Mesothelial cell of epicardium (in vitro differentiated cells): ENCODE results near the gene CDK6. TPM values are rescaled to one million over a fixed set of nuclear protein-coding genes. Genes with fewer than 3 reads are reported as not detected.
"Not testable (repeated sequence)": the region's sequence is repeated elsewhere in the genome, so short reads cannot be mapped to it uniquely, and the experiment has no call there.

Experiments used
- DNase-seq, 2 experiments: peaks; one replicate each; pipeline ENCODE4 v3.0.0; 2021; ENCODE audit warnings: low spot score in 2 of 2; ENCODE audit not compliant: unreplicated experiment in 2 of 2
- H3K27ac Mint-ChIP-seq: 2 replicates; pipeline ENCODE4 v1.8.0; 2021; ENCODE audit warnings: mixed read lengths
- H3K27me3 Mint-ChIP-seq: 2 replicates; pipeline ENCODE4 v1.8.0; 2021; ENCODE audit warnings: low read depth, mixed read lengths
- H3K36me3 Mint-ChIP-seq: 2 replicates; pipeline ENCODE4 v1.8.0; 2021; ENCODE audit warnings: mixed read lengths
- H3K4me1 Mint-ChIP-seq: 2 replicates; pipeline ENCODE4 v1.8.0; 2021; ENCODE audit warnings: mixed read lengths
- H3K4me3 Mint-ChIP-seq: 2 replicates; pipeline ENCODE4 v1.8.0; 2021; ENCODE audit warnings: mild to moderate bottlenecking, moderate library complexity, mixed read lengths
- H3K9me3 Mint-ChIP-seq: 2 replicates; pipeline ENCODE4 v1.8.0; 2021; ENCODE audit warnings: mixed read lengths
- total RNA-seq: library from RNA; stranded (reverse); gene quantifications from 3 replicates; pipeline ENCODE4 v1.2.1, GENCODE V29; 2021
- TF ChIP-seq, protein P1 (sequence below): fragments of 200-600 bp; sonication (generic); IDR thresholded peaks from one replicate; pipeline ENCODE4 v1.5.0; 2021; ENCODE audit warnings: antibody characterized with exemption; ENCODE audit not compliant: unreplicated experiment

Gene CDK6
- total RNA-seq, 1 donor from 2014 or later: 138 TPM

DNA sequence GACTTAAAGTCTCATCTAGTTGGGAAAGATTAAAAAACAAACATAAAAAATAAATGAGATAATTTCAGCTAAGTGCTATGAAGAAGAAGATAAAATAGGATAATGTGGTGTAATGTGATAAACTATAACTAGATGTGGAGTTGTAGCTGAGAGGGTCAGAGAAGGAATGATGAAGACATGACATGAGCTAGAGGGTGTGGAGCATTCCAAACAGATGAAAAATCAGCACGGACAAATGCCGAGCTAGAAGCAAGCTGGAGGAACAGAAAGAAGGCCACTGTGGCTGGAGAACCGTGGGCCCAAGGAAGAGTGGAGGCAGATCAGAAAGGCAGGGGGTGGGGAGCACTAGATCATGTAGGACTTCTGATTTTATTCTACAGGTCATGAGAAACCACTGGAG, 70.6 kb downstream of the CDK6 start:
- Mint-ChIP-seq H3K36me3 (peaks cover 20% of the 10 kb centered on the region), H3K4me1 (peaks cover 57% of the 10 kb centered on the region), H3K27ac (peak overlapping the region; percentile 81), H3K9me3 (no peaks in the 10 kb centered on the region), H3K27me3 (no peaks in the 10 kb centered on the region), H3K4me3 (no peak overlapping the region)
- TF ChIP-seq, protein P1, sequence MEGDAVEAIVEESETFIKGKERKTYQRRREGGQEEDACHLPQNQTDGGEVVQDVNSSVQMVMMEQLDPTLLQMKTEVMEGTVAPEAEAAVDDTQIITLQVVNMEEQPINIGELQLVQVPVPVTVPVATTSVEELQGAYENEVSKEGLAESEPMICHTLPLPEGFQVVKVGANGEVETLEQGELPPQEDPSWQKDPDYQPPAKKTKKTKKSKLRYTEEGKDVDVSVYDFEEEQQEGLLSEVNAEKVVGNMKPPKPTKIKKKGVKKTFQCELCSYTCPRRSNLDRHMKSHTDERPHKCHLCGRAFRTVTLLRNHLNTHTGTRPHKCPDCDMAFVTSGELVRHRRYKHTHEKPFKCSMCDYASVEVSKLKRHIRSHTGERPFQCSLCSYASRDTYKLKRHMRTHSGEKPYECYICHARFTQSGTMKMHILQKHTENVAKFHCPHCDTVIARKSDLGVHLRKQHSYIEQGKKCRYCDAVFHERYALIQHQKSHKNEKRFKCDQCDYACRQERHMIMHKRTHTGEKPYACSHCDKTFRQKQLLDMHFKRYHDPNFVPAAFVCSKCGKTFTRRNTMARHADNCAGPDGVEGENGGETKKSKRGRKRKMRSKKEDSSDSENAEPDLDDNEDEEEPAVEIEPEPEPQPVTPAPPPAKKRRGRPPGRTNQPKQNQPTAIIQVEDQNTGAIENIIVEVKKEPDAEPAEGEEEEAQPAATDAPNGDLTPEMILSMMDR: no peak
- no peak for DNase-seq

DNA sequence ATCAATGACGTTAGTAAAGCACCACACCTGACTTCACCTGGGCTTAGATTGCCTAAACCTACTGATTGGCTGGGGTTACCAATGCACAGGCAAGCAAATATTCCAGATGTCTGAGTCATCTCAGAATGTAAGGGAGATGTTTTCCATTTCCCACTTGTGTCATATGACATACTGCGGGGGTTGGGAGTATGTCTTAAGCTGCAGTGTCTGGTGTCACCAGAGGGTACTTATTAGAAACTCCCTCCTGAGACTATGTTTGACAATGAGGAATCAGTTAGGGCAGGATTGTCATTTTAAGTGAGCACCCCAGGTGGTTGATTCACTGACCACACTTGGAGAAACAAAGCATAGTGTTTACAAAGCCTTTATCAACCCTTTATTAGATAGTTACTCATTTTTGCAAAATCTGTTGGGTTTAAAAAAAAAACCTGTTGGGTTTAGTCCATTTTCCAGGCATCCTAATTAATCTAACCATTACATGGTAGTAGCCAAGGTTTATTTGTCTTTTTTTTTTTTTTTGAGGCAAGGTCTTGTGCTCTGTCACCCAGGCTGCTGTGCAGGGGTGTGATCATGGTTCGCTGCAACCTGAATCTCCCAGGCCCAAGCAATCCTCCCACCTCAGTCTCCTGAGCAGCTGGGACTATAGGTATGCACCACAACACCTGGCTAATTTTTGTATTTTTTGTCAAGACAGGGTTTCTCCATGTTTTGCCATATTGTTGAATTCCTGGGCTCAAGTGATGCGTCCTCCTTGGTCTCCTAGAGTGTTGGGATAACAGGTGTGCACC, 72.5 kb downstream of the CDK6 start:
- Mint-ChIP-seq H3K36me3 (peaks cover 20% of the 10 kb centered on the region), H3K4me3 (no peak overlapping the region), H3K9me3 (no peaks in the 10 kb centered on the region), H3K4me1 (peaks cover 61% of the 10 kb centered on the region), H3K27ac (no peak overlapping the region), H3K27me3 (no peaks in the 10 kb centered on the region)
- TF ChIP-seq, protein P1: no peak
- no peak for DNase-seq

DNA sequence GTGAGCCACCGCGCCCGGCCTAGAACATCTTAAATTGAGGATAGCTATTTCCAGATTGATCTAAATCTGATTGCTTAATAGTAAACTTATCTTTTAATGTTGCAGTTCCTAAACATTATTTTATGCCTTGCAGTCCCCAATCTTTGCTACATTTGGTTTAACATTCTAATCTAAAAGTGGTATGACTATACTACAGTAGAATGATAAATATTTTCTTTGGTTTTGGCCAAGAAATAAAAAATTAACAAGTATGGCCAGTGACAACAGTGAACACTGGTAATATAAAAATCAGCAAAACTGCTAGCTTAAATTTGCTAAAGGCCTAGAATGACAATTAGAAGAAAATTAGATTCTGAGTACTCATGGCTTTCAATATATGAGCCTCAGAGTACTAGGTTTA, 73.5 kb downstream of the CDK6 start:
- H3K27ac Mint-ChIP-seq: no peak overlapping the region
- H3K4me3 Mint-ChIP-seq: no peak overlapping the region
- H3K4me1 Mint-ChIP-seq: peaks cover 56% of the 10 kb centered on the region
- TF ChIP-seq, protein P1: no peak
- H3K9me3 Mint-ChIP-seq: peaks cover 4% of the 10 kb centered on the region
- peaks cover 25% of the 10 kb centered on the region for H3K36me3 Mint-ChIP-seq
- no peak for DNase-seq
- H3K27me3 Mint-ChIP-seq: no peaks in the 10 kb centered on the region

DNA sequence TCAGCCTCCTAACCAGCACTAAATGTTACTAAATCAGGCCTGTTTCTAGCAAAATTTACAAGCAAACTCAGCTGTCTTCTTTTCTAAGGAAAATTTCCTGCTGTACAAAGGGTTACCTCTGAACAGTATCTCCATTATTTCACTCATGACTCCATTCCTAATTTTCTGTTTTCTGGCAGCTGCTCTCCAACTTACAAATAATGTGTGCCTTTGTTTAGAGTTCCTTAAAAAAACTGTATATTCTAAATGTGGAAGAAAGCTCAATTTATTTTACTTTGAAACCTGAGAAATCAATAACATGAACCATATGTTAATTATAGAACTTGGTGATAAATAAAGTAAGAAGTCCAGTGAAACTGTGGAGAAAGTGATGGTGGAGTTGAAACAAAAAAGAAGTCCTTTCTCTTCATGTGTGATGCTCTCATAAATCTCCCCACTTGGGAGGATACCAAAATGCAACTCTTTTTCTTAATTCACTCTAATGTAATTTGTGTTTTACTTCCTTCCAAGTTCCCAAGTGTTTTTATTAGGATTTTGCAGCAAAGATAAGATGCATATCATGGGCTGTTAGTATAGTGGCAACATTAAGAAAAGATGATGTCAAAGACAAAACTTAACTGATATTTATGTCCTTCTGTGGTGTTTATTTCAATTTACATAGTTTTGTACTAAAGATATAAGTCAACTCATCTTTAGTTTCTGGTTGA, 74.8 kb downstream of the CDK6 start:
- Mint-ChIP-seq H3K4me1 (peaks cover 43% of the 10 kb centered on the region), H3K36me3 (peaks cover 30% of the 10 kb centered on the region), H3K27me3 (no peaks in the 10 kb centered on the region), H3K27ac (peak overlapping the region; percentile 86), H3K4me3 (no peak overlapping the region), H3K9me3 (peaks cover 9% of the 10 kb centered on the region)
- TF ChIP-seq, protein P1: no peak
- DNase-seq: no peak

DNA sequence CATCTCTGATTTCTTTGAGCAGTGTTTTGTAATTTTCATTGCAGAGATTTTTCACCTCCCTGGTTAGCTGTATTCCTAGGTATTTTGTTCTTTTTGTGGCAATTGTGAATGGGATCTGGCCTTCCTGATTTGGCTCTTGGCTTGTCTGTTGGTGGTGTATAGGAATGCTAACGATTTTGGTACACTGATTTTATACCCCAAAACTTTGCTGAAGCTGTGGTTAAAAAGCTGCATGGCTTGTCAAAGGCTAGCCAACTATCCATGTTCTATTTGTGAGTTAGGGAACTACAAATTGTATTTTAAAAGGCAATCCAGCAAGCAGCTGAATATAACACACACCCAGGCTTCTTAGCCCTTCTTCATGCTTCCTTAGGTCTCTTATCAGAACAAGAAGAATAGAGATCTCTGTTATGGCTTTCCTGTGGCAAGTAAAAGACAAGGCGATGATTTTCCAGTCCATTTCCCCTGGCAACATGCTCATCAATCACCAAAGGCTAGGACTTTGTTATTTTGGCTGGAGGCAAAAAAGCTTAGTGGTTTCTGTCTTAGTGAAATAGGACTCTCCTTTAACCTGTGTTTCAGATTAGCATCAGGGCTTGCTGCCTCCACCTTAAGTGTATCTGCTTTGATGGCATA, 77.5 kb downstream of the CDK6 start:
- TF ChIP-seq, protein P1: no peak
- DNase-seq: no peak
- H3K36me3 Mint-ChIP-seq: peaks cover 27% of the 10 kb centered on the region
- peaks cover 50% of the 10 kb centered on the region for H3K4me1 Mint-ChIP-seq
- H3K27ac Mint-ChIP-seq: peak overlapping the region; percentile 24
- no peak overlapping the region for H3K4me3 Mint-ChIP-seq
- no peaks in the 10 kb centered on the region for H3K27me3 Mint-ChIP-seq
- peaks cover 9% of the 10 kb centered on the region for H3K9me3 Mint-ChIP-seq

DNA sequence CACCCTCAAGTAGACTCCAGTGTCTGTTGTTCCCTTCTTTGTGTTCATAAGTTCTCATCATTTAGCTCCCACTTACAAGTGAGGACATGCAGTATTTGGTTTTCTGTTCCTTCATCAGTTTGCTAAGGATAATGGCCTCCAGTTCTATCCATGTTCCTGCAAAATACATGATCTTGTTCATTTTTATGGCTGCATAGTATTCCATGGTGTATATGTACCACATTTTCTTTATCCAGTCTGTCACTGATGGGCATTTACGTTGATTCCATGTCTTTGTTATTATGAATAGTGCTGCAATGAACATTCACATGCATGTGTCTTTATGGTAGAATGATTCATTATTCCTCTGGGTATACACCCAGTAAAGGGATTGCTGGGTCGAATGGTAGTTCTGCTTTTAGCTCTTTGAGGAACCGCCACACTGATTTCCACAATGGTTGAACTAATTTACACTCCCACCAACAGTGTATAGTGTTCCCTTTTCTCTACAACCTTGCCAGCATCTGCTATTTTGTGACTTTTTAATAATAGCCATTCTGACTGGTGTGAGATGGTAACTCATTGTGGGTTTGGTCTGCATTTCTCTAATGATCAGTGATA, 79.0 kb downstream of the CDK6 start:
- not testable (repeated sequence) for H3K4me3 Mint-ChIP-seq, H3K9me3 Mint-ChIP-seq, H3K27me3 Mint-ChIP-seq, H3K27ac Mint-ChIP-seq, DNase-seq
- H3K36me3 Mint-ChIP-seq: peaks cover 27% of the 10 kb centered on the region
- peaks cover 55% of the 10 kb centered on the region for H3K4me1 Mint-ChIP-seq
